HG03520 (cell line): ENCODE results near the gene WHAMM.
"Not testable (repeated sequence)": the region's sequence is repeated elsewhere in the genome, so short reads cannot be mapped to it uniquely, and the experiment has no call there.

Experiments
- ATAC-seq: cut with Tn5 transposase; IDR thresholded peaks from one replicate; pipeline ENCODE4 v1.9.1; 2021; ENCODE audit warnings: mild to moderate bottlenecking, moderate library complexity; ENCODE audit not compliant: unreplicated experiment

Gene WHAMM

DNA sequence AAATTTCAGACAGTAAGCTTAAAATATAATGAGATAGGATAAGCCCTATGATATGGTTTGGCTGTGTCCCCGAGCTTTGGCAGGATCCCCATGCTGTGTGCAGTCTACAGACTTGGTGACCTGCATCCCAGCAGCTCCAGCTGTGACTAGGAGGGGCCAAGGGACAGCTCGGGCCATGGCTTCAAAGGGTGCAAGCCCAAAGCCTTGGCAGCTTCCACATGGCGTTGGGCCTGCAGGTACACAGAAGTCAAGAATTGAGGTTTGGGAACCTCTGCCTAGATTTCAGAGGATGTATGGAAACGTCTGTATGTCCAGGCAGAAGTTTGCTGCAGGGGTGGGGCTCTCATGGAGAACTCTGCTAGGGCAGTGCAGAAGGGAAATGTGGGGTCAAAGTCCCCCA is 56.2 kb downstream of the WHAMM start:
- ATAC-seq, result not testable (repeated sequence)

- ATAC-seq, result not testable (repeated sequence)
Measured at GRCh38 chr15:82865981-82866380, 56.6 kb downstream of the WHAMM start.

DNA sequence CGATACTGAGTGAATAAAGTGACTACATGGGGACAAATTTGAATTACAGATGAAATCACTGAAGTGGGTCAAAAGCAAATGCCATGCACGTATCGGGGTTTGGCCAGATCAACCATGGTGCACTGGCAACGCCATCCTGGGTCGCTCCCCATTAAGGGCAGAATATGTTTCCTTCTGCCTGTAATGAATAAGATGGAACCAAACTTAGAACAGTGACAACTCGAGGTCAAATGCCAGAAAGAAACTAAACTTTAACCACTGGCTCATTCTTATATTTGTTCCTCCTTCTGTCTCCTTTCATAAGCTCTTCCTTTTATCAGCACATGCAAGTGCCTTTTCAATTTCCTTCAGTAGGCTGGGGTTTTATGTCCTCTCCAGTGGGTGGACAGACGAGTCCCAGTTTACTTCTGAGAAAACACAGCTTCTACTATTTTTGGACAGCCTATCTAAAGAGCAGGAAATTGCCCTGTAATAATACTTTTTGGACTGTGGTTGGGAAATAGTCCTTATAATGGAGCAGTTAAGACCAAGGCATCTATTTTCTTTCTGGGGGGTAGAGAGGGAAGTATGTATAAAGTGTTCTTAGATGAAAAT is 61.4 kb downstream of the WHAMM start:
- ATAC-seq, result no peak

- ATAC-seq, result no peak
Measured at GRCh38 chr15:82871358-82871757, 61.9 kb downstream of the WHAMM start.

DNA sequence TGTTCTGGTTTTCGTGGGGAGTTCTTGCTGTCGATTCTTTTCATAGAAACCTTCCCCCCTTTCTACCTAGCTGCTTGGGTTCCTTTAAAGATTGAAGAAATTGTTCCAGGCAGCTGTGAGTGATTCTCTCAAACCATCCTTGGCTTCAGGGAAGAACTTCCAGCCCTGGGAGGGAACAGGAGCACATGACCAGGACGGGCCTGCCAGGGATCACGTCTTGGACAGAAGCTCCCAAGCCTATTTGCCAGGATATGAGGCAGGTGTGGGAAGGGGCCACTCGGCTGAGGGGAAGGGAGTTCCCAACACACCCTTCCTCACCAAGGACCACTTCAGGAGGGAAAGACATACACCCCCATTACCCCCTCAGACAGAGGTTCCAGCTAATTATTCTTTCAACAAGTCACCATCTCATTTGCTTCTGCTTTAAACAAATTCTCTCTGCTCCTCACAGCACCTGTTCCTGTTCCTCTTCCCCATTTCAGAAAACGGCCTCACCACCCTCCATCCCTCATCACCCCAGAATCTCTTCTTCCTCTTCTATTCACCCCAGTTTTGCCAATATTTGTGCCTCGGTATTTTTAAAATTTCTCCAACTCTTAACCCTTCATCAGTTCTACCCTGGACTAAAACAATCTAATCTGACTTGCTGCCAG is 62.5 kb downstream of the WHAMM start:
- ATAC-seq, result no peak

DNA sequence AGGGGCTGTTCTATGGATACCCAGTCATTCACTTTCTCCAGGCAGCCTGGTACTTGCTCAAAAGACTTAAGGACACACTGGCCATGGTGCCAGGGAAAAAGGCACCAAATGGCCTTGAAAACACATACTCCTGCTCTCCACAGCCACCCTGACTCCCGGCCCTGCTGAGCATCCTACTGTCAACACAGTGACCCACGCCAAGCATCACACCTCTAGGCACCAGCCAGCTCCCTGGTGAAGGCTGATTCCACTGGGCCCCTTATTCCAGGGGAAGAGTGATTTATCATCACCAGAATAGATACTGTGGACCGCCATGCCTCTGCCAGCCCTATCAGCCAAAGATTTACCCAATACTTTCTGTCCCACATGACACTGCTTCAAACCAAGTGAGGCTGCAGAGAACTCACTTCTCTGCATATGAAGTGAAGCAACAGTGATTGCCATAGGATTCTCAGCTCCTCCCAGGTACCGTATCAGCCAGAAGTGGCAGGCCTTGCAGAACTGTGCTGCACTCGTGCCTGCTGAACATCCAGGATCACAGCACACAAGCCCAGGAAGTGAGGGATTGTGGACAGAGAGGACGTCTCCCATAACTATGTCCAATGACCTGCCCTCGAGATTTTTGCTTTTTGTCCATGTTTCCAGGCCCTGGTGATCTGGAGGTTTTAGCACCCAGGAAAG is 63.7 kb downstream of the WHAMM start:
- no peak for ATAC-seq

- no peak for ATAC-seq
Measured at GRCh38 chr15:82874267-82874666, 64.8 kb downstream of the WHAMM start.

DNA sequence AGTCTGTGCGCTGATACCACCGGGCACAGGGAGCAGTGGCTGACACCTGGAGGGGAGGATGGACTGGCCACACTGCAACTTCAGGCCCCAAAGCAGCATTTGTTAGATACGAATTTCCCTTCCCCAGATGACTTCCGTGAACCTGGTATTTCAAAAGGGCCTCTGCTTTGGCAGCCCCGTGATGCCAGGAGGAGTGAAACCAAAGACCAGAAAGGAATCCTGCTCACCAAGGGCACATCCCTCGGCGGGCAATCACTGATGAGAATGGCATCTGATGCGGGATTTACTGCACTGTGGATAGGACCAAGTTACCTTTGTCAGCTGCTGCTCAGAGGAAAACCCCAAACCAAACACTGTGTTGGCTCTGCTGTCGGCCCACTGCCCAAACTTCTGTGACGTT is 65.5 kb downstream of the WHAMM start:
- no peak for ATAC-seq

GRCh38 chr15:82875411-82876003 is 66.1 kb downstream of the WHAMM start:
- ATAC-seq, result no peak

GRCh38 chr15:82877825-82878224 is 68.4 kb downstream of the WHAMM start:
- ATAC-seq, result no peak

- no peak for ATAC-seq
Measured at GRCh38 chr15:82878325-82878724, 68.9 kb downstream of the WHAMM start.

- ATAC-seq, result no peak
Measured at GRCh38 chr15:82880704-82881103, 71.3 kb downstream of the WHAMM start.

DNA sequence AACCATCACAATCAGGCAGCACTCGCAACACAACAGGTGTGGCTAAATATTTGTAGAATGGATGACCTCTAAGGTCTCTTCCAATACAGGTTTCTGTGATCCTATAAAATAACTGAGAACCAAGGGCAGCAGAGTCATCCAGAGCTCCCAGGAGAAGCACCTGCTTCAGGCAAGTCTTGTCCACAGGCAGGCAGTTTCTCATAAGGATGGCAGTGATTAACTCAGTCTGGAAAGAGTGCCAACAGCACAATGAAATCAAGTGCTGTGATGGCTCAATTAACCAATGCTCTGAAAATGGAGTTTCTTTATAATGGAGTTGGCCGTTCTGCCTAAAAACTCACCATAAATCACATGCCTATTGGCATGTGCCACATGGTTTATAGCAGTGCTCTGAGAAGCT is 72.3 kb downstream of the WHAMM start:
- ATAC-seq, result no peak

DNA sequence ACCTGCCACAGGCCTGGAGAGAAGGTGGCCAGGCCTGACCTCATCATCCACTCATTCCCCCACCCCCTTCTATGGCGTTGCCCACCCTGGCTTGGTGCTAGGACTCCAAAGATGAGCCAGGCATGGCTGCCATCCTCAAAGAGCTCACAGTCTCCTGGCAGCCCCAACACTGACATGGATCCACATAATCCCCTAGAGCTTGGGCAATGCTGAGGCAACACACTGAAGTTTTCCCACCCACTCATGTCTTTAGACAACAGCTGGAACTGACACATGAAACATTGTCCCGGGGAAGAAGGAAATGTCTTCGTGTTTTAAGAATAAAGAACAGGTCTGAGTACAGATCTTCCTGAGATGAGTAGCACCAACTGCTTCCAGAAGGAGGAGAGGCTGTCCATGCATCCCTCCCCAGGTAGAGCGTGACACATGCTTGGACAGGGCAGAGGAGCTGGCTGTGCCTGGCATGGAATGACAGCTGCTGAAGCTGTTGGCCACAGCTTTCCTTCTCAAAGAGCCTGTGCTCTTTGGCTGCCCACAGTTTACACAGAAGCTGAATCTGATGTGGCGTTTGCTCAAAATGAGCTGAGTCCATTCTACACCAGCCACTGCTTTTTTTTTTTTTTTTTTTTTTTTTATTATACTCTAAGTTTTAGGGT is 73.0 kb downstream of the WHAMM start:
- no peak for ATAC-seq
